ENCODE data around the gene KIF1B. TPM values are rescaled to one million over a fixed set of nuclear protein-coding genes. Genes with fewer than 3 reads are reported as not detected.

Gene KIF1B
- 13.4 and 14.7 TPM in 2 replicates for total RNA-seq

DNA sequence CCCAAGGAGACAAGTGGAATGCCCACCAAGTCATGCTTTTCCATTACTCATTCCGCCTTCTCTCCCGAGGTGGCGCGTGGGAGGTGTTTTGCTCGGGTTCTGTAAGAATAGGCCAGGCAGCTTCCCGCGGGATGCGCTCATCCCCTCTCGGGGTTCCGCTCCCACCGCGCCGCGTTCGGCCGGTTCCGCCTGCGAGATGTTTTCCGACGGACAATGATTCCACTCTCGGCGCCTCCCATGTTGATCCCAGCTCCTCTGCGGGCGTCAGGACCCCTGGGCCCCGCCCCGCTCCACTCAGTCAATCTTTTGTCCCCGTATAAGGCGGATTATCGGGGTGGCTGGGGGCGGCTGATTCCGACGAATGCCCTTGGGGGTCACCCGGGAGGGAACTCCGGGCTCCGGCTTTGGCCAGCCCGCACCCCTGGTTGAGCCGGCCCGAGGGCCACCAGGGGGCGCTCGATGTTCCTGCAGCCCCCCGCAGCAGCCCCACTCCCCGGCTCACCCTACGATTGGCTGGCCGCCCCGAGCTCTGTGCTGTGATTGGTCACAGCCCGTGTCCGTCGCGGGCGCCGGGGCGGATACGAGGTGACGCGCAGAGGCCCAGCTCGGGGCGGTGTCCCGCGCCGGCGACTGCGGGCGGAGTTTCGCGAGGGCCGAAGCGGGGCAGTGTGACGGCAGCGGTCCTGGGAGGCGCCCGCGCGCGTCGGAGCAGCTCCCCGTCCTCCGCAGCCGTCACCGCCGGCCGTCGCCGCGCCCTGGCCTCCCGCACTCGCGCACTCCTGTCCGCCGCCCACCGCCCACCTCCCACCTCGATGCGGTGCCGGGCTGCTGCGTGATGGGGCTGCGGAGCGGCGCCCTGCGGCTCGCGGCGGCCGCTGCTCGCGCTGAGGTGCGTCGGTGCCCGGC is at the start of gene KIF1B:
Gene KIF1B (plus strand): TSS at position 666 of the 906 bp plus-strand sequence. CDS start 21,759 bp downstream, outside the sequence.

DNA sequence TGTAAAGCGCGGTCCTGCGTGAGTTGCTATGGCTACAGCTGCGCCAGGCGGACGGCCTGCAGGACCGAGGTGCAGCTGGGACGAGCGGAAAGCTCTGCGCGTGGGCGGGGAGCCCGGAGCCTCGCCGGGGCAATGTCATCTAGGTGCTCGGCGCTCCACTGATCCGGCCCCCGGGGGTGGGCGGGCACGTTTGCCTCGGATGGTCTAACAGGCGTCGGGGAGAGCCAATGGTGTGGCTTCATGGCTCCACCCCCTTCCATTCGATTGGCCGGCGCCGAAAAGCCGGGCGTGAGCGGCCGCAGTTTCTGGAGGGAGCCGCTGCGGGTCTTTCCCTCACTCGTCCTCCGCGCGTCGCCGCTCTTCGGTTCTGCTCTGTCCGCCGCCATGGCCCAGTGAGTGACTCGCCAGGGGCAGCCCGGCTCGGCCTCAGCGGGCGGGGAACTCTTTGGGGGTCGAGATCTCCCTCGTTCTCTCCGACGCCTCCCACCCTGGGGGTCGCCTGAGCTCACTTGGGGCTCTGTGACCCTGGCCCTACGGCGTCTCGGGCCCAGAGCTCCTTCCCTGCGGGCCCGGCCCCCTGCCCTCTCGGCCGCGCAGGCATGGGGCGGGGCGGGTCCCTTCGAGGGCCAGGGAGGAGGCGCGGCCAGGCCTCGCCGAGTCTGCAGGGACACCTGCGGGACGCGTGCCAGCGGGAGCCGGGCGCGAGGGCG is 188.5 kb downstream of the KIF1B start, which contains the start of gene PGD:
Gene PGD (plus strand): TSS at position 331 of the 710 bp plus-strand sequence. CDS start 54 bp downstream, at position 385.

GRCh38 chr1:10430216-10431069 is 220.1 kb downstream of the KIF1B start, which contains the start of gene CENPS:
Gene CENPS, plus strand, starts transcription at chr1:10430433. Its CDS starts 85 bp downstream, at chr1:10430518.

Other genes starting within 250 kb of the KIF1B start
- gene RBP7, start 213.3 kb upstream of the KIF1B start, total RNA-seq, result 1.4 and 4.1 TPM in 2 replicates
- gene UBE4B, start 177.6 kb upstream of the KIF1B start, total RNA-seq, result 25.7 and 28.6 TPM in 2 replicates
- gene PGD, start 188.5 kb downstream of the KIF1B start, total RNA-seq, result 239 and 294 TPM in 2 replicates
- 7.0 and 19.8 TPM in 2 replicates for gene CENPS, start 219.9 kb downstream of the KIF1B start, total RNA-seq
- not detected in 2 replicates for gene CORT, start 239.5 kb downstream of the KIF1B start, total RNA-seq